Keratinocyte (primary cell): ENCODE results near the gene TRABD2B.

ENCODE experiments used
- CTCF ChIP-seq, 3 experiments: IDR thresholded peaks in 1 of 3; conservative IDR thresholded peaks in 1 of 3; optimal IDR thresholded peaks in 1 of 3; 2 replicates in 2 of 3; 3 replicates in 1 of 3; pipeline versions ENCODE3 to v1.5.1; 2011; ENCODE audit warnings: low read length in 3 of 3, mild to moderate bottlenecking in 3 of 3, moderate library complexity in 2 of 3, control low read depth in 1 of 3, inconsistent platforms in 1 of 3; ENCODE audit not compliant: insufficient read depth in 2 of 3; ENCODE audit errors: extremely low read depth in 1 of 3
- EZH2 ChIP-seq: IDR thresholded peaks from one replicate; pipeline ENCODE4 v1.6.1; 2012; ENCODE audit warnings: inconsistent platforms, mild to moderate bottlenecking, low read length, moderate library complexity

- no peak for TF ChIP-seq CTCF (optimal IDR thresholded peaks at IDR 0.05 in 1 of 3, IDR thresholded peaks at IDR 0.05 in 1 of 3, conservative IDR thresholded peaks at IDR 0.05 in 1 of 3; ENCODE audit: extremely low read depth in 1 of 3, insufficient read depth in 2 of 3, low read length in 3 of 3)
- no peak for TF ChIP-seq EZH2
These were observed 39.6 kb upstream of the TRABD2B start for GRCh38 chr1:48036710-48037355.
